ENCODE measurements around the gene ZCCHC4.

DNA sequence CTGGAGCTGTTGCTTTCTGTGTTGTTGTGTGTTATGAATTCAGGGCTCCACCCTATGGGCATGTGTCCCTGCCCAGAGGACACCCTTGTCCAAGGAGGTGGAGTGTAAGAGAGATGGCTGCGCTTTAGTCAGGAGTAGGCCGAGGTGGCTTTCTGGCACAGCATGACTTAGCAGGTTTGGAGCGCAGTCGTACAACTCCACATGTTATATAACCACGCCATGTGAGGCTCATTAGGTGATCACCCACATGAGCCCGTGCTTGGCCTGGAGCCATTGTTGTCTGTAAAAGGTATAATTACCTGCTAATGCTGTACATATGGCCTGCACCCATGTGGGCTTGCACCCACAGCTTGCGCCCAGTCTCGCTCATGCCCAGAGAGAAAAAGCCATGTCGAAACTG, 48.7 kb downstream of the ZCCHC4 start:
- TF ChIP-seq, protein P1, sequence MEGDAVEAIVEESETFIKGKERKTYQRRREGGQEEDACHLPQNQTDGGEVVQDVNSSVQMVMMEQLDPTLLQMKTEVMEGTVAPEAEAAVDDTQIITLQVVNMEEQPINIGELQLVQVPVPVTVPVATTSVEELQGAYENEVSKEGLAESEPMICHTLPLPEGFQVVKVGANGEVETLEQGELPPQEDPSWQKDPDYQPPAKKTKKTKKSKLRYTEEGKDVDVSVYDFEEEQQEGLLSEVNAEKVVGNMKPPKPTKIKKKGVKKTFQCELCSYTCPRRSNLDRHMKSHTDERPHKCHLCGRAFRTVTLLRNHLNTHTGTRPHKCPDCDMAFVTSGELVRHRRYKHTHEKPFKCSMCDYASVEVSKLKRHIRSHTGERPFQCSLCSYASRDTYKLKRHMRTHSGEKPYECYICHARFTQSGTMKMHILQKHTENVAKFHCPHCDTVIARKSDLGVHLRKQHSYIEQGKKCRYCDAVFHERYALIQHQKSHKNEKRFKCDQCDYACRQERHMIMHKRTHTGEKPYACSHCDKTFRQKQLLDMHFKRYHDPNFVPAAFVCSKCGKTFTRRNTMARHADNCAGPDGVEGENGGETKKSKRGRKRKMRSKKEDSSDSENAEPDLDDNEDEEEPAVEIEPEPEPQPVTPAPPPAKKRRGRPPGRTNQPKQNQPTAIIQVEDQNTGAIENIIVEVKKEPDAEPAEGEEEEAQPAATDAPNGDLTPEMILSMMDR (IDR thresholded peaks at IDR 0.05; ENCODE audit: low read length) = no peak
- no peak for TF ChIP-seq EZH2 (IDR thresholded peaks at IDR 0.05; ENCODE audit: borderline replicate concordance, low read length)
